Femur (tissue), 1 donor: Measurements from ENCODE around the gene RASA3.
"Not testable (repeated sequence)": the region's sequence is repeated elsewhere in the genome, so short reads cannot be mapped to it uniquely, and the experiment has no call there.

ENCODE experiments used
- DNase-seq: peaks from one replicate; pipeline ENCODE4 v3.0.0-alpha.2; 2017

The RASA3 gene

GRCh38 chr13:114077933-114078325, 54.5 kb downstream of the RASA3 start:
- peak; percentile 79 for DNase-seq

GRCh38 chr13:114077099-114077932, 55.1 kb downstream of the RASA3 start:
- peak; percentile 14 for DNase-seq

- DNase-seq: peak; percentile 12
Observed at GRCh38 chr13:114076329-114077090, 55.9 kb downstream of the RASA3 start.

- not testable (repeated sequence) for DNase-seq
Observed at GRCh38 chr13:114075811-114076210, 56.6 kb downstream of the RASA3 start.

GRCh38 chr13:114074671-114075315, 57.6 kb downstream of the RASA3 start:
- peak; percentile 18 for DNase-seq

- DNase-seq: peak; percentile 16
Observed at GRCh38 chr13:114073881-114074612, 58.4 kb downstream of the RASA3 start.

GRCh38 chr13:114072421-114072820, 60.0 kb downstream of the RASA3 start:
- DNase-seq: no peak

- no peak for DNase-seq
Observed at GRCh38 chr13:114071991-114072390, 60.4 kb downstream of the RASA3 start.

GRCh38 chr13:114071410-114071809, 61.0 kb downstream of the RASA3 start:
- peak; percentile 15 for DNase-seq

GRCh38 chr13:114070098-114070799, 62.2 kb downstream of the RASA3 start:
- DNase-seq: peak; percentile 24

- peak; percentile 6 for DNase-seq
Observed at GRCh38 chr13:114069376-114070097, 62.9 kb downstream of the RASA3 start.

- DNase-seq: no peak
Observed at GRCh38 chr13:114068656-114069318, 63.6 kb downstream of the RASA3 start.

- DNase-seq: no peak
Observed at GRCh38 chr13:114067886-114068651, 64.4 kb downstream of the RASA3 start.

GRCh38 chr13:114067381-114067885, 65.0 kb downstream of the RASA3 start:
- no peak for DNase-seq

GRCh38 chr13:114066956-114067355, 65.5 kb downstream of the RASA3 start:
- DNase-seq: no peak

GRCh38 chr13:114065926-114066774, 66.3 kb downstream of the RASA3 start:
- no peak for DNase-seq

- peak; percentile 95 for DNase-seq
Observed at GRCh38 chr13:114065141-114065925, 67.1 kb downstream of the RASA3 start.
